Gastrocnemius medialis (tissue), 4 donors: ENCODE measurements around the gene C16orf87. TPM values are rescaled to one million over a fixed set of nuclear protein-coding genes. Genes with fewer than 3 reads are reported as not detected.
"Not testable (repeated sequence)": the region's sequence is repeated elsewhere in the genome, so short reads cannot be mapped to it uniquely, and the experiment has no call there.

Source experiments
- ATAC-seq, 2 donors: fragments of 150-250 bp; one replicate each; pipeline ENCODE4 v1.9.1; 2016
- DNase-seq, 2 donors: peaks; one replicate each; pipeline ENCODE4 v3.0.0-alpha.2; 2019
- H3K27ac ChIP-seq, 4 donors: fragments of 200-600 bp; sonication (generic); 1 replicate in 1 of 4; 2 replicates in 3 of 4; pipeline ENCODE4 v1.5.1; 2016 to 2018; ENCODE audit warnings: mild to moderate bottlenecking in 2 of 4, moderate library complexity in 1 of 4
- H3K27me3 ChIP-seq, 3 donors: fragments of 200-600 bp; sonication (generic) in 2 of 3; 1 replicate in 1 of 3; 2 replicates in 2 of 3; pipeline versions ENCODE4 v1.5.1 to v1.6.0; 2016 to 2019; ENCODE audit warnings: mild to moderate bottlenecking in 1 of 3, moderate library complexity in 1 of 3
- H3K36me3 ChIP-seq, 2 donors: fragments of 200-600 bp; sonication (generic) in 1 of 2; one replicate each; pipeline ENCODE4 v1.5.1; 2017 to 2018
- H3K4me1 ChIP-seq, 2 donors: fragments of 200-600 bp; sonication (generic) in 1 of 2; one replicate each; pipeline ENCODE4 v1.5.1; 2016 to 2017; ENCODE audit warnings: mild to moderate bottlenecking in 2 of 2
- H3K4me3 ChIP-seq, 4 donors: fragments of 200-600 bp; sonication (generic) in 3 of 4; 1 replicate in 1 of 4; 2 replicates in 3 of 4; pipeline ENCODE4 v1.5.1; 2016 to 2019; ENCODE audit warnings: mild to moderate bottlenecking in 2 of 4
- H3K9me3 ChIP-seq, 3 donors: fragments of 200-600 bp; sonication (generic) in 2 of 3; 1 replicate in 1 of 3; 2 replicates in 2 of 3; pipeline ENCODE4 v1.5.1; 2016 to 2019
- CTCF ChIP-seq, 5 experiments: fragments of 450-650 bp in 3 of 5; fragments of 200-600 bp in 2 of 5; sonication (generic) in 2 of 5; IDR thresholded peaks in 4 of 5; conservative IDR thresholded peaks in 1 of 5; 1 replicate in 4 of 5; 2 replicates in 1 of 5; pipeline ENCODE4 v1.5.1; 2016 to 2019; ENCODE audit warnings: antibody characterized with exemption in 5 of 5, mild to moderate bottlenecking in 3 of 5, moderate library complexity in 3 of 5
- POLR2A ChIP-seq, 2 donors: fragments of 450-650 bp; IDR thresholded peaks; one replicate each; pipeline ENCODE4 v1.6.1; 2017; ENCODE audit warnings: antibody characterized with exemption in 2 of 2, mild to moderate bottlenecking in 2 of 2, moderate library complexity in 2 of 2
- in situ Hi-C, 4 donors: fragments of 200-750 bp; cut with MboI; loops; one replicate each; pipeline versions ENCODE4 v1.15.0 to v1.8.0; 2017; ENCODE audit warnings: low sequenced_read_pairs in 4 of 4
- intact Hi-C: fragments of 100-400 bp; cut with DNase I; formaldehyde crosslinking; loops from one replicate; pipeline ENCODE4 v1.15.1; 2023; ENCODE audit warnings: low total_unique reads
- total RNA-seq, 4 donors: library from RNA; depleted of rRNA; stranded (reverse); fragments of >200 nt; gene quantifications; one replicate each; pipeline versions ENCODE4 v1.1.0 to v1.2.3, GENCODE V29; 2016

C16orf87 gene
- total RNA-seq, result 10 to 100 TPM; 13.5 to 22.4 (median 20.3) TPM

- DNase-seq (peak; percentile 88 to 92), ATAC-seq (peak; percentile 89 to 93)
- Histone ChIP-seq H3K4me1 (peaks cover 10 to 16% of the 10 kb centered on the region in 2 donors), H3K27ac (peak within 1 kb of the TSS; percentile 90 to 98 (median 95)), H3K36me3 (no peaks in the 10 kb centered on the region), H3K9me3 (no peaks in the 10 kb centered on the region), H3K27me3 (no peaks in the 10 kb centered on the region), H3K4me3 (peak within 1 kb of the TSS; percentile 69 to 93 (median 86))
- in situ Hi-C loops, result no loop called here
- peak; percentile 77 to 79 for TF ChIP-seq POLR2A (IDR thresholded peaks at IDR 0.05)
- peak in 1 of 5 experiments; percentile 15 for TF ChIP-seq CTCF (IDR thresholded peaks at IDR 0.05 in 4 of 5, conservative IDR thresholded peaks at IDR 0.05 in 1 of 5)
- intact Hi-C loops, result loop anchor here (1.0 to 2.0 kb wide), 3 partner anchors 53 to 142 kb away; partner anchors contain the start of genes DNAJA2, GPT2, ORC6 and VPS35
Observed at GRCh38 chr16:46830902-46831647, at the start of gene C16orf87. C16orf87 (minus strand) TSS chr16:46831180; CDS start chr16:46831149, 31 bp downstream.

- ATAC-seq, result no peak
- in situ Hi-C loops (no loop called here), intact Hi-C loops (no loop called here)
Observed at GRCh38 chr16:46875243-46875642, 44.3 kb upstream of the C16orf87 start.

GRCh38 chr16:46873201-46873600 is 42.2 kb upstream of the C16orf87 start:
- no peak overlapping the region for H3K27ac ChIP-seq
- no peaks in the 10 kb centered on the region for H3K4me1 ChIP-seq
- no peak for TF ChIP-seq POLR2A (IDR thresholded peaks at IDR 0.05)
- no peak for TF ChIP-seq CTCF (IDR thresholded peaks at IDR 0.05 in 4 of 5, conservative IDR thresholded peaks at IDR 0.05 in 1 of 5)
- no peaks in the 10 kb centered on the region for H3K9me3 ChIP-seq
- in situ Hi-C loops, result no loop called here
- H3K36me3 ChIP-seq, result no peaks in the 10 kb centered on the region
- ATAC-seq (no peak), DNase-seq (no peak)
- no peak overlapping the region for H3K4me3 ChIP-seq
- no peaks in the 10 kb centered on the region for H3K27me3 ChIP-seq
- intact Hi-C loops, result no loop called here

More at GRCh38 chr16:46875243-46875642, 44.3 kb upstream of the C16orf87 start:
- no peak for TF ChIP-seq POLR2A (IDR thresholded peaks at IDR 0.05)
- no peak for TF ChIP-seq CTCF (IDR thresholded peaks at IDR 0.05 in 4 of 5, conservative IDR thresholded peaks at IDR 0.05 in 1 of 5)
- Histone ChIP-seq H3K4me1 (no peaks in the 10 kb centered on the region), H3K4me3 (no peak overlapping the region), H3K27ac (no peak overlapping the region), H3K27me3 (no peaks in the 10 kb centered on the region), H3K36me3 (no peaks in the 10 kb centered on the region), H3K9me3 (no peaks in the 10 kb centered on the region)
- no peak for DNase-seq

- ATAC-seq, result no peak
- Histone ChIP-seq H3K4me1 (no peaks in the 10 kb centered on the region), H3K9me3 (no peaks in the 10 kb centered on the region), H3K36me3 (no peaks in the 10 kb centered on the region), H3K27ac (no peak overlapping the region), H3K4me3 (no peak overlapping the region), H3K27me3 (no peaks in the 10 kb centered on the region)
- in situ Hi-C loops, result no loop called here
- intact Hi-C loops, result no loop called here
- TF ChIP-seq CTCF (IDR thresholded peaks at IDR 0.05 in 4 of 5, conservative IDR thresholded peaks at IDR 0.05 in 1 of 5), result no peak
- no peak for DNase-seq
Observed at GRCh38 chr16:46871597-46871996, 40.6 kb upstream of the C16orf87 start.

GRCh38 chr16:46868891-46869290 is 37.9 kb upstream of the C16orf87 start:
- H3K4me1 ChIP-seq, H3K36me3 ChIP-seq, DNase-seq, H3K27ac ChIP-seq, H3K27me3 ChIP-seq, H3K9me3 ChIP-seq, ATAC-seq, intact Hi-C loops, H3K4me3 ChIP-seq, in situ Hi-C loops: not testable (repeated sequence)

GRCh38 chr16:46867486-46867885 is 36.5 kb upstream of the C16orf87 start:
- DNase-seq, H3K9me3 ChIP-seq, intact Hi-C loops, H3K27me3 ChIP-seq, H3K4me1 ChIP-seq, in situ Hi-C loops, H3K36me3 ChIP-seq, ATAC-seq, H3K27ac ChIP-seq, H3K4me3 ChIP-seq: not testable (repeated sequence)
